Skin of body (tissue), 2 donors: ENCODE measurements around the gene CALB2. TPM values are rescaled to one million over a fixed set of nuclear protein-coding genes. Genes with fewer than 3 reads are reported as not detected.

Experiments used
- DNase-seq: peaks from one replicate; lab custom pipeline; 2025; lab: John Stamatoyannopoulos, UW
- total RNA-seq: library from RNA; depleted of rRNA; stranded (reverse); fragments of >200 nt; gene quantifications from one replicate; pipeline ENCODE4 v1.2.3, GENCODE V29; 2014

The CALB2 gene
- total RNA-seq, 1 donor from 2014 or later = 9.3 TPM

- no peak for DNase-seq
These were observed 67.8 kb downstream of the CALB2 start for GRCh38 chr16:71426069-71426879.

DNA sequence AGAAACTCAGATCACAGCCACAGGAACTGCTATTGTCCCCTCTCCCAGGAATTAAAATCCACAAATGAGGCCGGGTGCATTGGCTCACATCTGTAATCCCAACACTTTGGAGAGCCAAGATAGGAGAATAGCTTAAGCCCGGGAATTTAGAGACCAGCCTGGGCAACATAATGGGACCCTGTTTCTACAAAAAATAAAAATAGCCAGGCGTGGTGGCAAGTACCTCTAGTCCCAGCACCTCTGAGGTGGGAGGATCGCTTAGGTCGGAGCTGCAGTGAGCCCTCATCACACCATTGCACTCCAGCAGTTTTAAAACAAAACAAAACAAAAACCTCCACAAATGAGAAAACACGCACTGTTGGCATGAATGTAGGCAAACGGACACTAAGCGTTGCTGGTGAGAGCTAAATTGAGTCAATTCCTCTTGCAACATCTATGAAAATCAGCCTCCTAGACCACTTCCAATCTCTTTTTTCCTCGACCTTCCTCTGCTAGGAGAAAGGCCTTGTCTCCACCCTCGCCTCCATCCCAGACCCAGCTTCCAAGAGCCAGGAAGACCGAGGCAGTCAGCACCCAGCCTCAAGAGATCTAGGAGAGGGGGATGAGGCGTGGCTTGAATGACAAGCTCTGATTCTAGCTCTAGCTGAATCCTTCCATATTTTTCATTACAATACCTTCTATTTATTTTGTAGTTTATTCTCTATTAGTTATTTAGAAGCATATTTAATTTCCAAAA is 68.5 kb downstream of the CALB2 start:
- no peak for DNase-seq

DNA sequence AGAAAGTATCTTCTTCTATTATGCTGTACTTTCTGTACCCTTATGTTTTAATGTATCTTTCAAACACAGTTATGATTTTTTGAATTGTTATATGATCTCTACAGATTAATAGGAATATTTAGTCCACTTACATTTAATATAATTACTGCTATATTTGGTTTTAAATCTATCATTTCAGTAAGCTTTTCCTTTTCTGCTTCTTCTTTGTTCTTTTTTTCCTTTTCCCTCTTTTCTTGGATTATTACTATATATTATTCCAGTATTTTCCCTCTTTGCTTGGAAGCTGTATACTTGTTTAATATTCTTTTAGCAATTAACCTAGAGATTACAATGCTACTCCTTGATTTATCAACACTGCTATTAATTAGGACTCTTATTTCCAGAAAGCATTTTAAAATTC is 69.9 kb downstream of the CALB2 start:
- DNase-seq = no peak

- no peak for DNase-seq
These were observed 70.4 kb downstream of the CALB2 start for GRCh38 chr16:71428883-71429282.

DNA sequence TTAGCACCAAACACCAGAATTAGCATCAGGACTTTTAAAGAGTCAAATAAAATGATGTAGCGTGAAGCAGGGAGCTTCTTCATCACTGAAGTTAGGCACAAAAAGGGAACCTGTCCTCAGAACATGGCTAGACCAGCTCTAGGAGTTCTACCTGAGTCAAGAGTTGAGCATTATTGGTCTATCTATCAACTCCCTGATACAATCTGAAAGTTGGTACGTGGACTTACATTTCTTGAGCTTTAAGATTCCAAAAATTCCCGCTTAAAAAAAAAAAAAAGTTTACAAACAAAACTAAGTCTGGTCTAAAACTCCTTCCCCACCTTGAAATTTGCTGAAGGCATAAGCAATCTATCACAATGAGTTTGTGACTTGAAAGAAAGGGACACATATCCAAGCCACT is 71.1 kb downstream of the CALB2 start:
- DNase-seq = no peak

DNA sequence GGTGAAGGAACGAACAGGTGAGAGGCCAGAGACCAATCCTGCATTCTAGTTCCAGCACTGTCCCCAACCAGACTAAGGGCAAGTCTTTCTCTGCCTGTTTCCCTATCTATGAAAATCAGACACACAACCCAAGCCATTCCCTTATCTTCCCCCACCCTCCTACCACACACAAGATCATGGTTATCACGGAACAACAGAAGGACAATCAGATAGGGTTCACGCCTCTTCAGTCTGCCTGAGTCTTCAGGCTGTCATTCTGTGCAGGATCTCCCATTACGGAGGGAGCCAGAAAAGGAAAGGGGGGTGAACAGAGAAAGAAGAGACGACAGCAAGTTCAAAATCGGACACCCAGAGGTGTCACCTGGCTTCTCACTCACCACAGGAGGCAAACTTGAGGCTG is 72.2 kb downstream of the CALB2 start:
- DNase-seq = no peak

DNA sequence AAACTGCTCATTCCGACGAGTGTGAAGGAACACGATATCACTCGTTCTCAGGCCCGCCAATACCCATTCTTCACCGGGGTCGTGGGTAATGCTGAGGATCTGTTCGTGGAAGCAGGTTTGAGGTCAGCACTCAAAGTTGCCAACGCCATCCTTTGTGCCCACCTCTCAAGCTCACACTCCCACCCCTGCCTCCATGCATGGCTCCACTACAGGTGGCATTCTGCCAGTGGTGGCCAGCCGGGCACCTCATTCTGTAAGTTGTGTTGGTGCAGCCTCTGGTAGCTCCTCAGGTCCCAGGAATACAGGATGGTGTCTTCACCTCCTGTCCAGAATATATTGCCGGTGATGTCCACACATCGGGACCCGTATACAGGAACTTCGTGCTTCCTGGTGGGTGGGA is 72.7 kb downstream of the CALB2 start:
- no peak for DNase-seq

GRCh38 chr16:71431991-71432390 is 73.5 kb downstream of the CALB2 start:
- DNase-seq = no peak

GRCh38 chr16:71432906-71433305 is 74.4 kb downstream of the CALB2 start:
- no peak for DNase-seq

DNA sequence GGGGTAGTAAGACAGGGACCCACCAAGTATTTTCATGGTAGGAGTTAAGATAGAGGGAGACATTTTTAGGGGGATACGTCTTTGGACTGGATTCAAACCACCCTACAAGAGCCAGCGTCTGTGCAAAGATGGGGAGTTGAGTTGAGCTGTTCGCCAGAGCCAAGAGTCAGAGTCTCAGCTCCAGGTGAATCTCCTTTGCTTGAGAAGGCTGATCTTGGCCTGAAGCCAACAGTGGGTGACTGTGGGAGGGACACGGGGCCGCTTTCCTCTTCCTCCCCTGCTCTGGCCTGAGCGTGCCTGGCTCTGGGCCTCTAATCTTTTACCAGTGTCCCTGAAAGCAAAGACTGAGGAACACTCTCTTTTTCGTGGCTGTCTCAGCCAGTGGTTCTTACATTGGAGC is 78.0 kb downstream of the CALB2 start:
- DNase-seq = no peak

DNA sequence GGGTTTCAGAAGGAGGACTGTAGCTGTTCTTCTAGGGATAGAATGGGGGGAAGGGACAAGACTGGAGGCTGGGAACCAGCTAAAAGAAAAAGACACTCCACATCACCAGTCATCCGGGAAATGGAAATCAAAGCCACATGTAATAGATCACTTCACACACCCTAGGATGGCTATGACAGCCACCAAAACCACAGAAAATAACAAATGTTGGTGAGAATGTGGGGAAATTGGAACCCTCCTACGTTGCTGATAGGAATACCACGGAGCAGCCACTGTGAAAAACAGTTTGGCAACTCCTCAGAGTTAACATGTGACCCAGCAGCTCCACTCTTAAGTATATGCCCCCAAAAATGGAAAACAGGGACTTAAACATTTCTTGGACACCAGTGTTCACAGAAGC is 81.0 kb downstream of the CALB2 start:
- no peak for DNase-seq

Other genes with a start within 250 kb of the CALB2 start
- 4.0 TPM for gene HYDIN, start 128.0 kb upstream of the CALB2 start, total RNA-seq
- gene CMTR2, start 69.3 kb upstream of the CALB2 start, total RNA-seq = 32.6 TPM
- not detected for gene TLE7, start 83.3 kb downstream of the CALB2 start, total RNA-seq
- 7.3 TPM for gene ZNF23, start 103.5 kb downstream of the CALB2 start, total RNA-seq
- gene ZNF19, start 130.6 kb downstream of the CALB2 start, total RNA-seq = 2.3 TPM
- gene CHST4, start 167.7 kb downstream of the CALB2 start, total RNA-seq = not detected
- gene TAT, start 218.4 kb downstream of the CALB2 start, total RNA-seq = not detected